ENCODE results near the gene LTA4H.

GRCh38 chr12:95956557-95957145 is 78.7 kb downstream of the LTA4H start:
- TF ChIP-seq POLR2A (IDR thresholded peaks at IDR 0.05) = no peak
- no peak for TF ChIP-seq CTCF (IDR thresholded peaks at IDR 0.05)

Data from esophagus squamous epithelium (tissue), 4 donors.